Measurements from ENCODE around the gene RAB40B.

DNA sequence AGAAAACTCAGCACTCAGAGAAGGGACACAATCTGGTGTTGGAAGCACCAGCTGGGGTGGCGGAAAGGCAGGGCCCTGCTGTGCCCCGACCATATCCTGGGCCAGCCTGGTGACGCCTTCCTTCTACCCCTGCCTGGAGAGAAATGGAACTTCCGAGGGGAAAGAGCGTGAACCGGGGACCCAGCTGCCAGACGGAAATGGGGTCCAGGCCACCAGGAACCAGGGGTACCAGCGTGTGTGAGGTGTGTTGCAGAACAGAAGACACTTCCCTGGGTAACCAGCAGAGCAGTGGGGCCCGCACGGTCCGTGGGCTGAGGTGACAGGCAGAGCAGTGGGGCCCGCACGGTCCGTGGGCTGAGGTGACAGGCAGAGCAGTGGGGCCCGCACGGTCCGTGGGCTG is 6.8 kb downstream of the RAB40B start:
- TF ChIP-seq CTCF (IDR thresholded peaks at IDR 0.05 in 4 of 5, conservative IDR thresholded peaks at IDR 0.05 in 1 of 5) (no peak), POLR2A (IDR thresholded peaks at IDR 0.05) (no peak)

Data from gastrocnemius medialis (tissue), 4 donors.